Gastrocnemius medialis (tissue), 4 donors: ENCODE measurements around the gene ARVCF.

ENCODE experiments used
- POLR2A ChIP-seq, 2 donors: fragments of 450-650 bp; IDR thresholded peaks; one replicate each; pipeline ENCODE4 v1.6.1; 2017; ENCODE audit warnings: antibody characterized with exemption in 2 of 2, mild to moderate bottlenecking in 2 of 2, moderate library complexity in 2 of 2
- TF ChIP-seq, protein P1 (sequence below), 5 experiments: fragments of 450-650 bp in 3 of 5; fragments of 200-600 bp in 2 of 5; sonication (generic) in 2 of 5; IDR thresholded peaks in 4 of 5; conservative IDR thresholded peaks in 1 of 5; 1 replicate in 4 of 5; 2 replicates in 1 of 5; pipeline ENCODE4 v1.5.1; 2016 to 2019; ENCODE audit warnings: antibody characterized with exemption in 5 of 5, mild to moderate bottlenecking in 3 of 5, moderate library complexity in 3 of 5

DNA sequence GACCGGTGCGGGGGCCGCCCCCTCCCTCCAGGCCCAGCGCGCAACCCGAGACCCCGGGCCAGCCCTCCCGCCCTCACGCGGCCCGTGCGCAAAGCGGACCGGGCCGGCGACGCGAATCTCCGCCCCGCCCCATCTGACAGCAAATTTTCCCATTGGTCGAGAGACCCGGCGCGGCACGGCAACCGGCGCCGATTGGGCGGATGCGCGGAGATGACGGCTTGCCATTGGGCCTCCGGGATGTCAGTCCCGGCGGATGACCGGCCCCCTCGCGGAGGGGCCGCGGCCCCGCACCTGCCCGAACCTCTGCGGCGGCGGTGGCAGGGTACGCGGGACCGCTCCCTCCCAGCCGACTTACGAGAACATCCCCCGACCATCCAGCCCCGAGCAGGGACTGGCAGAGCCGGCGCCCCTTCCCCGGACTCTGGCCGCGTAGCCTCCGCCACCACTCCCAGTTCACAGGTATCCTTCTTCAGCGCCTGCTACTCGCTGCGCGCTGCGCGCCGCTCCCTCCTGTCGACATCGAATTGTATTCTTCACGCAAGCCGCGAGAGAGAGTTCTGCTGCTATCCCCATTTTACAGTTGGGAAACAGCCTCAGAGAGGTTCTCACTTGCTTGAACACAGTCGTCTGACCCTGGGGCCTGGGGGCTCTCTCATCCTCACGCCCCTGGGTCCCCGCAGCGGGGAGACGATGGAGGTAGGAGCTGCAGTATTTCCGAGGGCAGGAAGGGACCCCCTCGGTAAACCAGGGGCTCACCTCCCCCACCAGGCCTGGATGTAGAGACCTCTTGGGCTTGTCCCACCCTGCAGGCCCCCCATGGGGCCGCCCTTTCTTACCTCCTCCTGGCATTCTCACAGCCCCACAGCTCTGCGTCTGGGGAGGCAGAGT is at the start of gene ARVCF:
- TF ChIP-seq, protein P1, sequence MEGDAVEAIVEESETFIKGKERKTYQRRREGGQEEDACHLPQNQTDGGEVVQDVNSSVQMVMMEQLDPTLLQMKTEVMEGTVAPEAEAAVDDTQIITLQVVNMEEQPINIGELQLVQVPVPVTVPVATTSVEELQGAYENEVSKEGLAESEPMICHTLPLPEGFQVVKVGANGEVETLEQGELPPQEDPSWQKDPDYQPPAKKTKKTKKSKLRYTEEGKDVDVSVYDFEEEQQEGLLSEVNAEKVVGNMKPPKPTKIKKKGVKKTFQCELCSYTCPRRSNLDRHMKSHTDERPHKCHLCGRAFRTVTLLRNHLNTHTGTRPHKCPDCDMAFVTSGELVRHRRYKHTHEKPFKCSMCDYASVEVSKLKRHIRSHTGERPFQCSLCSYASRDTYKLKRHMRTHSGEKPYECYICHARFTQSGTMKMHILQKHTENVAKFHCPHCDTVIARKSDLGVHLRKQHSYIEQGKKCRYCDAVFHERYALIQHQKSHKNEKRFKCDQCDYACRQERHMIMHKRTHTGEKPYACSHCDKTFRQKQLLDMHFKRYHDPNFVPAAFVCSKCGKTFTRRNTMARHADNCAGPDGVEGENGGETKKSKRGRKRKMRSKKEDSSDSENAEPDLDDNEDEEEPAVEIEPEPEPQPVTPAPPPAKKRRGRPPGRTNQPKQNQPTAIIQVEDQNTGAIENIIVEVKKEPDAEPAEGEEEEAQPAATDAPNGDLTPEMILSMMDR (IDR thresholded peaks at IDR 0.05 in 4 of 5, conservative IDR thresholded peaks at IDR 0.05 in 1 of 5) = peak in 3 of 5 experiments; percentile 44 to 57 (median 56)
- TF ChIP-seq POLR2A (IDR thresholded peaks at IDR 0.05) = peak; percentile 44 to 70
